Tibial artery (tissue), 4 donors: ENCODE data around the gene TDRD12.

Experiments used
- DNase-seq, 2 donors: peaks; one replicate each; pipeline ENCODE4 v3.0.0-alpha.2; 2019
- H3K27ac ChIP-seq, 2 donors: fragments of 200-600 bp; sonication (generic) in 1 of 2; 1 replicate in 1 of 2; 2 replicates in 1 of 2; pipeline ENCODE4 v1.5.1; 2018 to 2019; ENCODE audit warnings: mild to moderate bottlenecking in 1 of 2
- H3K27me3 ChIP-seq, 2 donors: fragments of 200-600 bp; sonication (generic) in 1 of 2; one replicate each; pipeline versions ENCODE4 v1.5.1 to v1.6.0; 2016 to 2019
- H3K36me3 ChIP-seq, 3 donors: fragments of 200-600 bp; sonication (generic) in 2 of 3; one replicate each; pipeline ENCODE4 v1.5.1; 2016 to 2019; ENCODE audit warnings: mild to moderate bottlenecking in 2 of 3
- H3K4me1 ChIP-seq, 4 donors: fragments of 200-600 bp; sonication (generic) in 2 of 4; 1 replicate in 3 of 4; 2 replicates in 1 of 4; pipeline ENCODE4 v1.5.1; 2016 to 2019
- H3K4me3 ChIP-seq, 2 donors: fragments of 200-600 bp; sonication (generic) in 1 of 2; 1 replicate in 1 of 2; 2 replicates in 1 of 2; pipeline ENCODE4 v1.5.1; 2018 to 2019; ENCODE audit warnings: mild to moderate bottlenecking in 2 of 2
- H3K9me3 ChIP-seq, 3 donors: fragments of 200-600 bp; sonication (generic) in 1 of 3; one replicate each; pipeline ENCODE4 v1.5.1; 2016 to 2019
- CTCF ChIP-seq, 2 experiments: fragments of 200-600 bp in 1 of 2; fragments of 450-650 bp in 1 of 2; IDR thresholded peaks; one replicate each; pipeline ENCODE4 v1.5.1; 2017 to 2019; ENCODE audit warnings: antibody characterized with exemption in 2 of 2, mild to moderate bottlenecking in 1 of 2, moderate library complexity in 1 of 2
- intact Hi-C: fragments of 100-400 bp; cut with DNase I; formaldehyde crosslinking; loops from one replicate; pipeline ENCODE4 v1.15.0; 2023; ENCODE audit warnings: low total_unique reads

The TDRD12 gene

GRCh38 chr19:32719611-32720059, at the start of gene TDRD12:
TSS of gene TDRD12 (plus strand) at chr19:32719767. CDS start at chr19:32720073, 306 bp downstream.
- Histone ChIP-seq H3K27ac (no peak within 1 kb of the TSS), H3K9me3 (no peaks in the 10 kb centered on the region), H3K36me3 (peaks cover 6 to 12% (median 9%) of the 10 kb centered on the region in 3 donors), H3K4me3 (no peak within 1 kb of the TSS), H3K27me3 (no peaks in the 10 kb centered on the region), H3K4me1 (no peaks in the 10 kb centered on the region)
- no peak for TF ChIP-seq CTCF (IDR thresholded peaks at IDR 0.05)
- intact Hi-C loops = no loop called here
- no peak for DNase-seq

- Histone ChIP-seq H3K9me3 (no peaks in the 10 kb centered on the region), H3K4me1 (peaks cover 0 to 33% (median 25%) of the 10 kb centered on the region in 4 donors), H3K27me3 (peaks cover 0 to 17% of the 10 kb centered on the region in 2 donors), H3K27ac (no peak overlapping the region), H3K4me3 (no peak overlapping the region), H3K36me3 (peaks cover 0 to 2% (median under 1%) of the 10 kb centered on the region in 3 donors)
- TF ChIP-seq CTCF (IDR thresholded peaks at IDR 0.05) = no peak
- no peak for DNase-seq
- intact Hi-C loops = loop anchor here (10.0 kb wide), 2 partner anchors 87 to 327 kb away; partner anchors contain the start of genes PDCD5 and ZNF507
Observed at GRCh38 chr19:32671883-32672593, 47.5 kb upstream of the TDRD12 start.

GRCh38 chr19:32672841-32673240, 46.7 kb upstream of the TDRD12 start:
- H3K27ac ChIP-seq = no peak overlapping the region
- H3K4me1 ChIP-seq = peaks cover 0 to 33% (median 25%) of the 10 kb centered on the region in 4 donors
- TF ChIP-seq CTCF (IDR thresholded peaks at IDR 0.05) = no peak
- H3K9me3 ChIP-seq = no peaks in the 10 kb centered on the region
- no peak for DNase-seq
- no peak overlapping the region for H3K4me3 ChIP-seq
- intact Hi-C loops = loop anchor here (10.0 kb wide), 2 partner anchors 88 to 328 kb away; partner anchors contain the start of genes PDCD5 and ZNF507
- peaks cover 0 to 24% of the 10 kb centered on the region in 2 donors for H3K27me3 ChIP-seq
- H3K36me3 ChIP-seq = no peaks in the 10 kb centered on the region

- intact Hi-C loops = loop anchor here (10.0 kb wide), 2 partner anchors 89 to 329 kb away; partner anchors contain the start of genes PDCD5 and ZNF507
Observed at GRCh38 chr19:32673573-32673972, 46.0 kb upstream of the TDRD12 start.

More at GRCh38 chr19:32673573-32673972, 46.0 kb upstream of the TDRD12 start:
- peaks cover 0 to 28% of the 10 kb centered on the region in 2 donors for H3K27me3 ChIP-seq
- no peaks in the 10 kb centered on the region for H3K36me3 ChIP-seq
- DNase-seq = no peak
- no peaks in the 10 kb centered on the region for H3K9me3 ChIP-seq
- no peak overlapping the region for H3K27ac ChIP-seq
- peak overlapping the region in 1 of 2 donors; percentile 81 for H3K4me3 ChIP-seq
- peaks cover 0 to 33% (median 25%) of the 10 kb centered on the region in 4 donors for H3K4me1 ChIP-seq
- no peak for TF ChIP-seq CTCF (IDR thresholded peaks at IDR 0.05)
